GM23338 (cell line): ENCODE measurements around the gene STXBP5. TPM values are rescaled to one million over a fixed set of nuclear protein-coding genes. Genes with fewer than 3 reads are reported as not detected.

Experiments
- ATAC-seq: fragments of 200-7000 bp; cut with Tn5 transposase; 3 replicates; pipeline ENCODE4 v1.9.1; 2020
- DNase-seq: peaks from one replicate; pipeline ENCODE4 v3.0.0-alpha.2; 2015; ENCODE audit warnings: low spot score
- H2AFZ ChIP-seq: fragments of 200-600 bp; sonication (generic); 2 replicates; pipeline ENCODE4 v1.8.0; 2016; ENCODE audit warnings: antibody characterized with exemption, mild to moderate bottlenecking, moderate library complexity
- H3F3A ChIP-seq: fragments of 200-600 bp; sonication (generic); replicated peaks from 2 replicates; pipeline ENCODE4 v1.8.0; 2017; ENCODE audit warnings: antibody characterized with exemption, mixed run types, low read depth
- H3K27ac ChIP-seq: fragments of 200-600 bp; sonication (generic); 2 replicates; pipeline ENCODE4 v1.6.1; 2016; ENCODE audit warnings: low read depth
- H3K27me3 ChIP-seq: fragments of 200-600 bp; sonication (generic); 2 replicates; pipeline ENCODE4 v1.8.0; 2016; ENCODE audit warnings: mild to moderate bottlenecking, mixed run types, moderate library complexity; ENCODE audit not compliant: insufficient read depth
- H3K36me3 ChIP-seq: fragments of 200-600 bp; sonication (generic); 2 replicates; pipeline ENCODE4 v1.8.0; 2016; ENCODE audit warnings: mild to moderate bottlenecking; ENCODE audit not compliant: insufficient read depth
- H3K4me1 ChIP-seq: fragments of 200-600 bp; sonication (generic); 2 replicates; pipeline ENCODE4 v1.8.0; 2016; ENCODE audit warnings: mild to moderate bottlenecking, moderate library complexity; ENCODE audit not compliant: insufficient read depth
- H3K4me2 ChIP-seq: fragments of 200-600 bp; sonication (generic); 2 replicates; pipeline ENCODE4 v1.7.1; 2017; ENCODE audit warnings: mixed run types
- H3K4me3 ChIP-seq: fragments of 200-600 bp; sonication (generic); 2 replicates; pipeline ENCODE4 v1.6.1; 2016; ENCODE audit warnings: mixed run types
- H3K79me2 ChIP-seq: fragments of 200-600 bp; sonication (generic); replicated peaks from 2 replicates; pipeline ENCODE4 v1.8.0; 2017; ENCODE audit warnings: mild to moderate bottlenecking; ENCODE audit not compliant: insufficient read depth
- H3K9me2 ChIP-seq: fragments of 200-600 bp; sonication (generic); 2 replicates; pipeline ENCODE4 v1.8.0; 2017; ENCODE audit not compliant: insufficient read depth
- H4K20me1 ChIP-seq: fragments of 200-600 bp; sonication (generic); replicated peaks from 2 replicates; pipeline ENCODE4 v1.8.0; 2017; ENCODE audit warnings: mild to moderate bottlenecking; ENCODE audit not compliant: insufficient read depth
- H3K27ac Mint-ChIP-seq: 2 replicates; pipeline ENCODE4 v1.8.0; 2020; ENCODE audit warnings: inconsistent platforms, mild to moderate bottlenecking, moderate library complexity, mixed read lengths
- H3K27me3 Mint-ChIP-seq: 3 replicates; pipeline ENCODE4 v1.8.0; 2022; ENCODE audit warnings: low read depth, mild to moderate bottlenecking, moderate library complexity, mixed read lengths, inconsistent platforms; ENCODE audit not compliant: insufficient read depth, poor library complexity
- H3K36me3 Mint-ChIP-seq: 3 replicates; pipeline ENCODE4 v1.8.0; 2021; ENCODE audit warnings: low read depth, mild to moderate bottlenecking, inconsistent platforms, moderate library complexity, mixed read lengths
- H3K4me1 Mint-ChIP-seq: 3 replicates; pipeline ENCODE4 v1.8.0; 2020; ENCODE audit warnings: mild to moderate bottlenecking, inconsistent platforms, mixed read lengths
- H3K4me3 Mint-ChIP-seq: 3 replicates; pipeline ENCODE4 v1.8.0; 2021; ENCODE audit warnings: moderate library complexity, mild to moderate bottlenecking, inconsistent platforms, mixed read lengths
- H3K9me3 Mint-ChIP-seq: 3 replicates; pipeline ENCODE4 v1.8.0; 2020; ENCODE audit warnings: moderate library complexity, mild to moderate bottlenecking, inconsistent platforms, mixed read lengths
- CTCF ChIP-seq, 2 experiments: fragments of 200-600 bp in 1 of 2; sonication (generic) in 1 of 2; conservative IDR thresholded peaks; 2 replicates each; pipeline versions ENCODE4 v1.5.1 to v1.6.1; 2016 to 2017; ENCODE audit warnings: antibody characterized with exemption in 2 of 2, low read depth in 2 of 2, mild to moderate bottlenecking in 2 of 2, moderate library complexity in 1 of 2
- ETS1 ChIP-seq: IDR thresholded peaks from 2 replicates; pipeline ENCODE4 v1.6.1; 2016; ENCODE audit warnings: antibody characterized with exemption
- EZH2phosphoT487 ChIP-seq: fragments of 200-600 bp; sonication (generic); IDR thresholded peaks from one replicate; pipeline ENCODE4 v1.8.1; 2018; ENCODE audit warnings: antibody characterized with exemption; ENCODE audit not compliant: unreplicated experiment
- NANOG ChIP-seq: IDR thresholded peaks from 2 replicates; pipeline ENCODE4 v1.6.1; 2016; ENCODE audit warnings: antibody characterized with exemption, borderline replicate concordance
- POLR2AphosphoS5 ChIP-seq: IDR thresholded peaks from 2 replicates; pipeline ENCODE4 v1.6.1; 2016; ENCODE audit warnings: antibody characterized with exemption, low read depth
- REST ChIP-seq: IDR thresholded peaks from one replicate; pipeline ENCODE4 v1.6.1; 2018; ENCODE audit warnings: antibody characterized with exemption; ENCODE audit not compliant: unreplicated experiment
- ZNF331 ChIP-seq: fragments of 250-450 bp; sonication (Bioruptor Pico); IDR thresholded peaks from 2 replicates; pipeline ENCODE4 v1.5.0; 2020; ENCODE audit warnings: low read depth, mild to moderate bottlenecking, moderate library complexity
- polyA plus RNA-seq: library from polyadenylated mRNA; unstranded; fragments of >200 nt; fragmentation: Nextera tagmentation; extraction: Ambion mirVana; gene quantifications from 2 replicates; pipeline ENCODE4 v1.2.1, GENCODE V29; 2016
- total RNA-seq: library from RNA; depleted of rRNA; stranded (reverse); fragments of >200 nt; shearing (Covaris generic); gene quantifications from 2 replicates; pipeline ENCODE4 v1.2.3, GENCODE V29; 2014

The STXBP5 gene
- total and polyA plus RNA-seq, 2 experiments from 2014 or later = 3.9 to 17.8 TPM

GRCh38 chr6:147173675-147174308, 30.4 kb upstream of the STXBP5 start (continued):
- no peak for TF ChIP-seq CTCF (conservative IDR thresholded peaks at IDR 0.05; ENCODE audit: low read depth in 2 of 2)

- Mint-ChIP-seq H3K27ac (no peak overlapping the region; the same call in 1 of the 2 replicates), H3K9me3 (no peaks in the 10 kb centered on the region), H3K27me3 (peaks cover 2% of the 10 kb centered on the region), H3K4me1 (peaks cover 10% of the 10 kb centered on the region; the same call in 2 of the 3 replicates), H3K4me3 (no peak overlapping the region), H3K36me3 (no peaks in the 10 kb centered on the region)
- ATAC-seq (peak; percentile 47), DNase-seq (peak; percentile 32)
- Histone ChIP-seq H3F3A (no peaks in the 10 kb centered on the region), H3K4me3 (no peak overlapping the region), H3K27me3 (no peaks in the 10 kb centered on the region), H3K27ac (no peak overlapping the region), H3K79me2 (no peaks in the 10 kb centered on the region), H3K4me1 (peaks cover 9% of the 10 kb centered on the region; the same call in 1 of the 2 replicates), H4K20me1 (no peaks in the 10 kb centered on the region), H3K9me2 (no peaks in the 10 kb centered on the region), H3K36me3 (no peaks in the 10 kb centered on the region), H3K4me2 (no peak overlapping the region; the same call in 1 of the 2 replicates), H2AFZ (no peak overlapping the region)
- no peak for TF ChIP-seq CTCF (conservative IDR thresholded peaks at IDR 0.05; ENCODE audit: low read depth in 2 of 2)
Observed at GRCh38 chr6:147176795-147177194, 27.4 kb upstream of the STXBP5 start.

GRCh38 chr6:147177286-147177685, 26.9 kb upstream of the STXBP5 start:
- Mint-ChIP-seq H3K4me1 (peaks cover 10% of the 10 kb centered on the region; the same call in 2 of the 3 replicates), H3K9me3 (no peaks in the 10 kb centered on the region), H3K4me3 (no peak overlapping the region), H3K27ac (no peak overlapping the region), H3K36me3 (no peaks in the 10 kb centered on the region), H3K27me3 (peaks cover 2% of the 10 kb centered on the region)
- Histone ChIP-seq H3K27ac (no peak overlapping the region), H3K4me1 (peaks cover 9% of the 10 kb centered on the region; the same call in 1 of the 2 replicates), H3K27me3 (no peaks in the 10 kb centered on the region), H3K4me3 (no peak overlapping the region), H3K4me2 (no peak overlapping the region), H2AFZ (no peak overlapping the region), H3K36me3 (no peaks in the 10 kb centered on the region), H3K9me2 (no peaks in the 10 kb centered on the region), H3F3A (no peaks in the 10 kb centered on the region), H3K79me2 (no peaks in the 10 kb centered on the region), H4K20me1 (no peaks in the 10 kb centered on the region)
- DNase-seq (no peak), ATAC-seq (no peak)
- no peak for TF ChIP-seq NANOG
- no peak for TF ChIP-seq CTCF (conservative IDR thresholded peaks at IDR 0.05; ENCODE audit: low read depth in 2 of 2)
- no peak for TF ChIP-seq ETS1
- TF ChIP-seq POLR2AphosphoS5 = no peak
- no peak for TF ChIP-seq ZNF331 (CRISPR knock-in tag)
- no peak for TF ChIP-seq EZH2phosphoT487
- no peak for TF ChIP-seq REST
